Small intestine (tissue), 16 donors: ENCODE results near the gene ZNF331. TPM values are rescaled to one million over a fixed set of nuclear protein-coding genes. Genes with fewer than 3 reads are reported as not detected.
"Not testable (repeated sequence)": the region's sequence is repeated elsewhere in the genome, so short reads cannot be mapped to it uniquely, and the experiment has no call there.

Experiments used
- DNase-seq, 2 donors: peaks; one replicate each; pipeline versions ENCODE4 v3.0.0 to v3.0.0-alpha.2; 2013
- FAIRE-seq: peaks from 2 replicates; lab custom pipeline; 2012; peaks lifted over from hg19 to GRCh38; lab: Jason Lieb, UNC
- H3K27ac ChIP-seq, 3 donors: one replicate each; pipeline ENCODE4 v1.5.1; 2013; ENCODE audit warnings: low read length in 2 of 3, mild to moderate bottlenecking in 2 of 3, control low read depth in 1 of 3, inconsistent platforms in 1 of 3, low read depth in 1 of 3, moderate library complexity in 1 of 3
- H3K27me3 ChIP-seq, 3 donors: one replicate each; pipeline ENCODE4 v1.6.1; 2013; ENCODE audit warnings: low read length in 3 of 3, inconsistent platforms in 1 of 3; ENCODE audit not compliant: control insufficient read depth in 3 of 3, insufficient read depth in 3 of 3
- H3K36me3 ChIP-seq, 3 donors: one replicate each; pipeline ENCODE4 v1.6.1; 2013; ENCODE audit warnings: low read length in 3 of 3, inconsistent platforms in 1 of 3, low read depth in 1 of 3, mild to moderate bottlenecking in 1 of 3, moderate library complexity in 1 of 3; ENCODE audit not compliant: control insufficient read depth in 3 of 3, insufficient read depth in 2 of 3
- H3K4me1 ChIP-seq, 3 donors: one replicate each; pipeline ENCODE4 v1.6.1; 2013; ENCODE audit warnings: low read length in 2 of 3, inconsistent platforms in 1 of 3, low read depth in 1 of 3, mild to moderate bottlenecking in 1 of 3, moderate library complexity in 1 of 3; ENCODE audit not compliant: control insufficient read depth in 3 of 3, insufficient read depth in 2 of 3
- H3K4me3 ChIP-seq, 3 donors: one replicate each; pipeline ENCODE4 v1.5.1; 2013; ENCODE audit warnings: low read length in 3 of 3, control low read depth in 1 of 3, inconsistent platforms in 1 of 3, low read depth in 1 of 3, mild to moderate bottlenecking in 1 of 3, moderate library complexity in 1 of 3
- H3K9me3 ChIP-seq, 2 donors: one replicate each; pipeline ENCODE4 v1.6.1; 2013; ENCODE audit warnings: low read depth in 1 of 2, low read length in 1 of 2; ENCODE audit not compliant: control insufficient read depth in 2 of 2, insufficient read depth in 1 of 2
- WGBS, 3 donors: extraction: QIAGEN DNeasy Blood & Tissue Kit; methylation state at CpG; one replicate each; pipeline ENCODE4 v1.1.7; 2013; 5-methylcytosine and 5-hydroxymethylcytosine counted together
- long read RNA-seq, 10 donors: transcript quantifications; one replicate each; lab custom pipeline, GENCODE V29; 2026
- polyA plus RNA-seq, 4 donors: library from polyadenylated mRNA; stranded (reverse) in 3 of 4; unstranded in 1 of 4; fragments of 200-250 nt in 3 of 4; fragments of 120-200 nt in 1 of 4; gene quantifications; one replicate each; pipeline versions ENCODE4 v1.2.1 to v1.2.3, GENCODE V29; 2013
- donor health status: healthy with polysubstance abuse.
- donor health status: control.
- donor health status: control.
- donor health status: Bipolar disorder and iron deficiency.
- donor health status: healthy.

Gene ZNF331
- polyA plus RNA-seq, result 10 to 100 TPM in 1 of 4 donors, 1 to 10 TPM in 3; 2.2 to 18.5 (median 4.7) TPM
- long read RNA-seq, donor 1, full-length matches to known transcripts, result 8 of 8 reads
- long read RNA-seq, donor 1, partial matches to known transcripts, result 0 of 8 reads
- long read RNA-seq, donor 1, other reads (novel, unspliced or antisense), result 0 of 8 reads
- long read RNA-seq, donor 2, partial matches to known transcripts, result 0 of 1 reads
- long read RNA-seq, donor 2, other reads (novel, unspliced or antisense), result 0 of 1 reads
- long read RNA-seq, donor 3, full-length matches to known transcripts, result 3 of 3 reads
- long read RNA-seq, donor 3, partial matches to known transcripts, result 0 of 3 reads
- long read RNA-seq, donor 3, other reads (novel, unspliced or antisense), result 0 of 3 reads
- long read RNA-seq, donor 4, result 0 reads
- long read RNA-seq, donor 5, partial matches to known transcripts, result 0 of 1 reads
- long read RNA-seq, donor 5, other reads (novel, unspliced or antisense), result 0 of 1 reads
- long read RNA-seq, donor 6, partial matches to known transcripts, result 0 of 3 reads
- long read RNA-seq, donor 6, other reads (novel, unspliced or antisense), result 0 of 3 reads
- long read RNA-seq, donor 7, transcript ZNF331-202 (6 exons, 2,248 nt), result major isoform, 6 of 8 reads
- long read RNA-seq, donor 7, partial matches to known transcripts, result 0 of 8 reads
- long read RNA-seq, donor 7, other reads (novel, unspliced or antisense), result 0 of 8 reads
- long read RNA-seq, donor 8, partial matches to known transcripts, result 0 of 1 reads
- long read RNA-seq, donor 8, other reads (novel, unspliced or antisense), result 0 of 1 reads
- long read RNA-seq, donor 9, result 0 reads
- long read RNA-seq, donor 10, full-length matches to known transcripts, result 4 of 4 reads
- long read RNA-seq, donor 10, partial matches to known transcripts, result 0 of 4 reads
- long read RNA-seq, donor 10, other reads (novel, unspliced or antisense), result 0 of 4 reads

DNA sequence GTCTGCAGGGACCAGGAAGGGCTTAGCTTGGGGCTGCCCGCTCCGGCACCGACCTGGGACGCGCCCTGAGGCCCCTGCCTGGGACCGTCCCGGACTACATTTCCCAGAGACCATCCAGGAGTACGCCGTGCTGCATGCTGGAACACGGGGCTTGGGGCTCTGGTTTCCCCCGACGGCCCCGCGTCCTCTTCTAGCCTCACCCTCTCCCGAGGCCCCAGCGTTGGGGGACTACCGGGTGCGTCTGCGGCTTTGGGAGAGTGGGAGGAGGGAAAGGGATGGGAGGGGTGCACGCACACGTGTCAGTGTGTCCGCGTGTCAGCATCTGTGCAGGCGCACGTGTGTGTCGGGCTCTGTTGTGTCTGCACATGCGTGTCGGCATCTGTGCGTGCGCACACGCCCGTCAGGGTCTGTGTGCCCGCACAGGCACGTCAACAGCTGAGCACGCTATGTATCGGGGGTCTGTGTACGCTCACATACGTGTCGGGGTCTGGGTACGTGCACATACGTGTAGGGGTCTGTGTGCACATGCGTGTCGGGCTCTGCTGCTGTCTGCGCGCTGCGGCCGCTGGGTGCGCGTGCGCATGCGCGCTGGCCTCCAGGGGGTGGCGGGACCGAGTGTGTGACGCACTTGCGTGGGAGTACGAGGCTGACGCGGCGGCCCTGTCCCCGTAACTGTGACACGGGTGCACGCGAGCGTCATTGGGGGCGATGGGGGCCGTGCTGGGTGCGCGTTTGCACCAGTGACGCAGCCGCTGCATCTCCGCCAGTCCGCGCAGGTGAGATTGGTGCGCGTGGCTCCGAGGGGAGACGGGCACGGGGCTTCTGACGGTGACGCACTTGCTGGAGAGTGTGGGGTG lies at the start of gene ZNF331:
Gene ZNF331, plus strand, starts transcription at position 625 of the 857 bp plus-strand sequence. CDS start 31,232 bp downstream, outside the sequence.
- peak within 1 kb of the TSS; percentile 54 to 83 (median 62) for H3K4me3 ChIP-seq
- FAIRE-seq (no peak), DNase-seq (peak; percentile 73 to 91)
- peaks cover 0 to 6% (median 0%) of the 10 kb centered on the region in 3 donors for H3K4me1 ChIP-seq
- no peaks in the 10 kb centered on the region for H3K9me3 ChIP-seq
- 55 to 61% (median 58%) methylated on average over 78 to 81 of the region's 81 CpGs for WGBS, 3 donors
- peak within 1 kb of the TSS; percentile 50 to 91 (median 87) for H3K27ac ChIP-seq
- no peaks in the 10 kb centered on the region for H3K27me3 ChIP-seq
- H3K36me3 ChIP-seq, result peaks cover 0 to 2% (median 2%) of the 10 kb centered on the region in 3 donors

DNA sequence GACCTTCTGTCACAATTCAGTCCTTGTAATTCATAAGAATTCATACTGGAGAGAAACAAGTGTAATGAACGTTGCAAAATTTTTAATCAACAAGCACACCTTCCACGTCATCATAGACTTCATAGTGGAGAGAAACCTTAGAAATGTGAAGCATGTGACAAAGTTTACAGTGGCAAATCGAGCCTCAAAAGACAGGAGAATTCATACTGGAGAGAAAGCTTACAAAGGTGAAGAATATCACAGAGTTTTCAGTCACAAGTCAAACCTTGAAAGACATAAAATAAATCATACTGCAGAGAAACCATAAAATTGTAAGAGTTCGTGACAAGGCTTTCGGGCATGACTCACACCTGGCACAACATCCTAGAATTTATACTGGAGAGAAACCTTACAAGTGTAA lies 45.8 kb upstream of the ZNF331 start:
- H3K27ac ChIP-seq, result no peak overlapping the region
- peaks cover 8 to 64% of the 10 kb centered on the region in 2 donors for H3K9me3 ChIP-seq
- no peak overlapping the region for H3K4me3 ChIP-seq
- FAIRE-seq (no peak), DNase-seq (no peak)
- H3K36me3 ChIP-seq, result peaks cover 11 to 19% (median 13%) of the 10 kb centered on the region in 3 donors
- 92 to 99% (median 95%) methylated on average over 5 of the region's 5 CpGs for WGBS, 3 donors
- no peaks in the 10 kb centered on the region for H3K27me3 ChIP-seq
- H3K4me1 ChIP-seq, result no peaks in the 10 kb centered on the region

GRCh38 chr19:53497311-53498023 lies 40.5 kb upstream of the ZNF331 start:
- peaks cover 0 to 29% of the 10 kb centered on the region in 2 donors for H3K9me3 ChIP-seq
- WGBS, 3 donors, result 32 to 49% (median 45%) methylated on average over 10 to 11 of the region's 11 CpGs
- not testable (repeated sequence) for H3K4me3 ChIP-seq, FAIRE-seq, H3K36me3 ChIP-seq, H3K27me3 ChIP-seq, H3K27ac ChIP-seq, H3K4me1 ChIP-seq
- peak in 1 of 2 donors; percentile 51 for DNase-seq

GRCh38 chr19:53498024-53498395 lies 39.9 kb upstream of the ZNF331 start:
- not testable (repeated sequence) for H3K27me3 ChIP-seq, DNase-seq, FAIRE-seq, H3K4me1 ChIP-seq, H3K4me3 ChIP-seq, H3K27ac ChIP-seq, H3K36me3 ChIP-seq
- H3K9me3 ChIP-seq, result peaks cover 0 to 24% of the 10 kb centered on the region in 2 donors
- 53 to 67% (median 54%) methylated on average over 3 to 4 of the region's 4 CpGs for WGBS, 3 donors

- H3K9me3 ChIP-seq, H3K27ac ChIP-seq, H3K36me3 ChIP-seq, DNase-seq, H3K27me3 ChIP-seq, H3K4me3 ChIP-seq, FAIRE-seq: not testable (repeated sequence)
- 32 to 51% (median 34%) methylated on average over 7 of the region's 7 CpGs for WGBS, 3 donors
- peaks cover 0 to 16% (median 0%) of the 10 kb centered on the region in 3 donors for H3K4me1 ChIP-seq
Observed at GRCh38 chr19:53503151-53503550, 34.8 kb upstream of the ZNF331 start.

- DNase-seq, FAIRE-seq: not testable (repeated sequence)
Observed at GRCh38 chr19:53503671-53504364, 34.1 kb upstream of the ZNF331 start.

DNA sequence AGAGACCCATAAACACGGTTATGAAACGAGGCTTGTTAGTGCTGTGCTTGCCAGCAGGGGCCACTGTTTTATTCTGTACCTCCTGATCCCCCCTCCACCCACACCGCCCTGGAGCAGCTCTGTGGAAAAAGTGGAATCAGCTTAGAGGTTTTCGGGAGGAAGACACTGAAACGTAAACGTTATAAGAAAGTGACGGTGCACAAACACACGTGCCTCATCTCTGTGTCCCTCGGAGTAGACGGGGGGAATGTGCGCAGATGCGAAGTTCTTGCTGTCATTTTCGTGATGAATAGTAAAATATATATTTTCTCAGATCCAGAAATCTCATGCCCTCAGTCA lies 33.6 kb upstream of the ZNF331 start:
- not testable (repeated sequence) for H3K4me3 ChIP-seq

More at GRCh38 chr19:53503671-53504364, 34.1 kb upstream of the ZNF331 start:
- H3K4me1 ChIP-seq, result peaks cover 0 to 21% (median 0%) of the 10 kb centered on the region in 3 donors
- H3K36me3 ChIP-seq, H3K4me3 ChIP-seq, H3K27me3 ChIP-seq, H3K27ac ChIP-seq, H3K9me3 ChIP-seq: not testable (repeated sequence)
- WGBS, 3 donors, result 10 to 19% methylated on average over 9 to 12 of the region's 14 CpGs; no CpG with 5 or more reads in 1 of the 3 donors

More for the DNA sequence above, 33.6 kb upstream of the ZNF331 start:
- DNase-seq, H3K9me3 ChIP-seq, H3K36me3 ChIP-seq, FAIRE-seq, H3K27me3 ChIP-seq, H3K27ac ChIP-seq: not testable (repeated sequence)
- peaks cover 0 to 21% (median 0%) of the 10 kb centered on the region in 3 donors for H3K4me1 ChIP-seq
- WGBS, 3 donors, result 15 to 25% (median 20%) methylated on average over 11 to 12 of the region's 13 CpGs
